AG04450 (cell line): ENCODE results near the gene MNAT1. TPM values are rescaled to one million over a fixed set of nuclear protein-coding genes. Genes with fewer than 3 reads are reported as not detected.

ENCODE experiments used
- CTCF ChIA-PET: fragments of 300-600, 350-600 bp; formaldehyde crosslinking; extraction: SDS; loops from one replicate; lab custom pipeline; 2022; ENCODE audit warnings: antibody characterized with exemption, inconsistent platforms; lab: Charles Lee
- POLR2A ChIA-PET: fragments of 350-600 bp; formaldehyde crosslinking; extraction: SDS; loops from one replicate; lab custom pipeline; 2021; ENCODE audit warnings: antibody characterized with exemption, inconsistent platforms; lab: Yijun Ruan, JAX
- DNase-seq: peaks from one replicate; pipeline ENCODE4 v3.0.0-alpha.2; 2011; ENCODE audit warnings: low read depth, low spot score
- H3K27ac ChIP-seq: one replicate; pipeline ENCODE4 v1.5.1; 2012; ENCODE audit warnings: low read depth, low read length, control low read depth
- H3K27me3 ChIP-seq: one replicate; pipeline ENCODE4 v1.6.0; 2012; ENCODE audit warnings: low read length; ENCODE audit not compliant: control insufficient read depth, insufficient read depth
- H3K4me3 ChIP-seq: 2 replicates; pipeline ENCODE4 v1.5.1; 2011; ENCODE audit warnings: mild to moderate bottlenecking, low read depth, low read length, control low read depth
- H3K9me3 ChIP-seq: 2 replicates; pipeline ENCODE4 v1.5.1; 2012; ENCODE audit warnings: low read length; ENCODE audit not compliant: control insufficient read depth, insufficient read depth
- polyA plus RNA-seq: library from polyadenylated mRNA; depleted of rRNA; stranded (reverse); fragments of >200 nt; gene quantifications from 2 replicates; pipeline ENCODE4 v1.2.3, GENCODE V29; 2011
- TF ChIP-seq, protein P1 (sequence below): IDR thresholded peaks from 2 replicates; pipeline ENCODE4 v1.5.1; 2011; ENCODE audit warnings: low read depth, low read length, control low read depth, inconsistent platforms

MNAT1 gene
- polyA plus RNA-seq, 1 experiment = 69.3 TPM

DNA sequence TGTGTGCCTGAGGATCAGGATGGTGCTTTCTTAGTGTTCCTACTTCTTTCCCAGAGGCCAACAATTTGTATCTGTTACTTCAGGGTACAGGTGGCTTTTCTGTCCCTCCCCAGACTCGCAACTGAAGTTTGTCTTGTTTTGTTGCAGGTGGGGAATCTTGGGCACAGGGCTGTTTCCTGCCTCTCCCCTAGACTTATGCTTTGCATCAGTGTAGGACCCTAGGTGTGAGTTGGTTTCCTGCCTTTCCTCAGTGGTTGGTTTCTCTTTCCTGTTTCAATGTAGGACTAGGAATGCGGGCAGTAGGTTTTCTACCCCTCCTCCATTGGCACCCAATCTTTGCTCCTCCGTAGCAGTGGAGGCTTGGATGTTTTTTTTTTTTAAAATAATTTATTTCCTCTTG is 159.3 kb downstream of the MNAT1 start:
- CTCF ChIA-PET = no interaction called here
- no peak overlapping the region for H3K4me3 ChIP-seq
- TF ChIP-seq, protein P1, sequence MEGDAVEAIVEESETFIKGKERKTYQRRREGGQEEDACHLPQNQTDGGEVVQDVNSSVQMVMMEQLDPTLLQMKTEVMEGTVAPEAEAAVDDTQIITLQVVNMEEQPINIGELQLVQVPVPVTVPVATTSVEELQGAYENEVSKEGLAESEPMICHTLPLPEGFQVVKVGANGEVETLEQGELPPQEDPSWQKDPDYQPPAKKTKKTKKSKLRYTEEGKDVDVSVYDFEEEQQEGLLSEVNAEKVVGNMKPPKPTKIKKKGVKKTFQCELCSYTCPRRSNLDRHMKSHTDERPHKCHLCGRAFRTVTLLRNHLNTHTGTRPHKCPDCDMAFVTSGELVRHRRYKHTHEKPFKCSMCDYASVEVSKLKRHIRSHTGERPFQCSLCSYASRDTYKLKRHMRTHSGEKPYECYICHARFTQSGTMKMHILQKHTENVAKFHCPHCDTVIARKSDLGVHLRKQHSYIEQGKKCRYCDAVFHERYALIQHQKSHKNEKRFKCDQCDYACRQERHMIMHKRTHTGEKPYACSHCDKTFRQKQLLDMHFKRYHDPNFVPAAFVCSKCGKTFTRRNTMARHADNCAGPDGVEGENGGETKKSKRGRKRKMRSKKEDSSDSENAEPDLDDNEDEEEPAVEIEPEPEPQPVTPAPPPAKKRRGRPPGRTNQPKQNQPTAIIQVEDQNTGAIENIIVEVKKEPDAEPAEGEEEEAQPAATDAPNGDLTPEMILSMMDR = no peak
- H3K27ac ChIP-seq = no peak overlapping the region
- no peak for DNase-seq
- H3K27me3 ChIP-seq = no peaks in the 10 kb centered on the region
- H3K9me3 ChIP-seq = no peaks in the 10 kb centered on the region
- POLR2A ChIA-PET = no interaction called here

DNA sequence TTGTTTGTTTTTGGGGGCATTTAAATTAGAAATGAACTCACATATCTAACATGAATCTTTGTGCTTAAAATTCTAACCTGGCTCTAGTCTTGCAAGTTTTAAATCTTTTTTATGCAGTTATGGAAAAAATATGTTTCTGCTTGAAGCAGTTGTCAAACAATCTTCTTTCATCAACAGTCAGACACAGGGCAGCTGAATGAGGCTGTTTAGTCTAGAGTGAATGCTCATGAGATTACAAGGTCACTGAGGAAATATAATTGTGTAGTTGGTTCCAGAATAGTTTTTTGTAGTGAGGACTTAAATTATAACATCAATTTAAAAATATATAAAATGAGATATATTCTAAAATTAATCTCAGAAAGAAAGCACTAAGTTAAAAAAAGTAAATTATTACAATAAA is 169.8 kb downstream of the MNAT1 start:
- no peak for DNase-seq
- Histone ChIP-seq H3K27me3 (no peaks in the 10 kb centered on the region), H3K4me3 (no peak overlapping the region), H3K27ac (no peak overlapping the region), H3K9me3 (no peaks in the 10 kb centered on the region)
- CTCF ChIA-PET = no interaction called here
- POLR2A ChIA-PET = no interaction called here
- TF ChIP-seq, protein P1 = no peak

DNA sequence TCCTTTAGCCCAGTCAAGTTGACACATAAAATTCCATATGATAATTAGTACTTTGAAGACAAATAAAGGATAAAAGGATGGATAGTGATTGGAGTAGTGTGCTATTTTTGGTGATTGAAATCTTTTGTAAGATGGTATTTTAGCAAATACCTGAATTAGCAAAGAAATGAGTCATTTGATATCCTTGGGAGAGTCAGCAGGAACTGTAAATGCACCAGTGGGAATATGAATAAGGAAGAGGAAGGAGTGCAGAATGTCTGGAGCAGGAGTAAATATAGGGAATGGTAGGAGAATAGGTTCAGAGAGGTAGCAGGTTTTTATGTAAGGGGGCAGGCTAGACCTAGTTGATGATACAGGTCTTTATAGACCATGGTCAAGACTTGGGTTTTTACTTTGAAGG is 171.4 kb downstream of the MNAT1 start:
- H3K4me3 ChIP-seq = no peak overlapping the region
- POLR2A ChIA-PET = no interaction called here
- H3K27ac ChIP-seq = no peak overlapping the region
- DNase-seq = no peak
- H3K27me3 ChIP-seq = no peaks in the 10 kb centered on the region
- no peaks in the 10 kb centered on the region for H3K9me3 ChIP-seq
- TF ChIP-seq, protein P1 = no peak
- CTCF ChIA-PET = no interaction called here

DNA sequence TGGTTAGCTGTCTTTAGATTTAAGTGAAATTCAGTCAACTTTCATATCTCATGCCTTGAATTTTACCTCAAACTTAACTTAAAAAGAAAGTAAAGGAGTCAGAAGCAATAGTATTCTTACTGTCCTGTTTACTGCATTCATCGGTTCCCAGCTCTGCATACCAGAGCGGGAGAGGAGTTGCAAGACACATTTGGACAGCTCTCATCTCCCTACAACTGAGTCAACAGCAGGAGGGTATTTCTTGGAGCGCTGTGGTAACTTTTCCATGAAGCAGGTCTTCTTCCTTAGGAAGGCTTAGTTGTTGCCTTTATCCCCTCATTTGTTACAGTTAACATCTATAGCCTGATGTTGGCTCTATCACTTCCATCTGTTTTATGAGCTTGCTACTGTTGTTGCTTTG is 181.2 kb downstream of the MNAT1 start:
- Histone ChIP-seq H3K27ac (no peak overlapping the region), H3K9me3 (no peaks in the 10 kb centered on the region; the same call in 1 of the 2 replicates), H3K4me3 (no peak overlapping the region), H3K27me3 (no peaks in the 10 kb centered on the region)
- TF ChIP-seq, protein P1 = no peak
- POLR2A ChIA-PET = no interaction called here
- CTCF ChIA-PET = no interaction called here
- no peak for DNase-seq

DNA sequence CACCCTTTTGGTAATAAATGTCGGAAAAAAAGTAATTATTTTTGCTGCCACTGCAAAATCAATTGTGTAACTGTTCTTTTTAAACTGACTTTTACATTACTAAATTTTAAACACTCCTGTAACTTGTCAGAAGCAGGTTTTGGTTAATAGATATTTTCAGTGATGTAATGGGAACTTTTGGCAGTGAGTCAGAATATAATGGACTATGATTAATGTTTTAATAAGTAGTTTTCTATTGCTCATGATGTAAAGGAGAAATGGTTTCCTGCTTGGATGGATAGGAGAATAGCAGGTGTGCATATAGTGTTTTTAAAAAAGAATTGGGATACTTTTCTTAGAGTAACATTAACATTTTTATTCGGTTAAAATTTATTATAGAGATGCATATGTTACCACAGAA is 187.5 kb downstream of the MNAT1 start:
- TF ChIP-seq, protein P1 = no peak
- no peak overlapping the region for H3K27ac ChIP-seq
- ChIA-PET CTCF (no interaction called here), POLR2A (no interaction called here)
- no peaks in the 10 kb centered on the region for H3K27me3 ChIP-seq
- no peaks in the 10 kb centered on the region for H3K9me3 ChIP-seq
- no peak overlapping the region for H3K4me3 ChIP-seq
- DNase-seq = no peak
